ENCODE data around the gene LIN54.

DNA sequence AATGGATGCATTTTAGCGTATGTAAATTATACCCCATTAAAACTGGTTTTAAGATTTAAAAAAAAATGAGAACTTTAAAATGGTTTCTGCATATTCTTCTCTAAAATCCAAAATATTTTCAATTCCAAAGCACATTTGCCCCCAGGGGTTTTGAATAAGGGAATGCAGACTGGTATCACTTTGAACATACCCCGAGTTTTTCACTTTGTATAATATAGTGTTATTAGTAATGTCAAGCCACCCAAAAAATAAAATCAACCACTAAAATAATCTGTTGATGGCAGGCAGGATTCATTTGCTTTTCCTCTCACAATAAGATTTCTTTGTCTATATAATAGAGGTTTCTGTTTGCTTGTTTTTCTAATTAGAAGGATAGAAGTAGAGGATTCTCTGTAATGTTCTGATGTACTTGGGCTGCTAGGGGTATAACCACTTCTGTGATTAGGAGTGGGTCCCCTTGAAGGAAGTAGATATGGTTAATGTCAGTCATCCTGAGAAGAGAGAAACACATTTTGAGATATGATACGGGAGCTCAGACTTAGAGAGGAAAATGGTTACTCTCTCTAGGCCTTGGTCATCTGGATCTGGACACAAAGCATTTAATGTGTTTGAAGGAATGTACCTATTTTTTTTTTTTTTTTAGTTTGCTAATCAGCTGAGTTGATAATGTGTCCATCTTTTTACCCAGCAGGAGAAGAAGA lies 9.3 kb upstream of the LIN54 start:
- TF ChIP-seq, protein P1, sequence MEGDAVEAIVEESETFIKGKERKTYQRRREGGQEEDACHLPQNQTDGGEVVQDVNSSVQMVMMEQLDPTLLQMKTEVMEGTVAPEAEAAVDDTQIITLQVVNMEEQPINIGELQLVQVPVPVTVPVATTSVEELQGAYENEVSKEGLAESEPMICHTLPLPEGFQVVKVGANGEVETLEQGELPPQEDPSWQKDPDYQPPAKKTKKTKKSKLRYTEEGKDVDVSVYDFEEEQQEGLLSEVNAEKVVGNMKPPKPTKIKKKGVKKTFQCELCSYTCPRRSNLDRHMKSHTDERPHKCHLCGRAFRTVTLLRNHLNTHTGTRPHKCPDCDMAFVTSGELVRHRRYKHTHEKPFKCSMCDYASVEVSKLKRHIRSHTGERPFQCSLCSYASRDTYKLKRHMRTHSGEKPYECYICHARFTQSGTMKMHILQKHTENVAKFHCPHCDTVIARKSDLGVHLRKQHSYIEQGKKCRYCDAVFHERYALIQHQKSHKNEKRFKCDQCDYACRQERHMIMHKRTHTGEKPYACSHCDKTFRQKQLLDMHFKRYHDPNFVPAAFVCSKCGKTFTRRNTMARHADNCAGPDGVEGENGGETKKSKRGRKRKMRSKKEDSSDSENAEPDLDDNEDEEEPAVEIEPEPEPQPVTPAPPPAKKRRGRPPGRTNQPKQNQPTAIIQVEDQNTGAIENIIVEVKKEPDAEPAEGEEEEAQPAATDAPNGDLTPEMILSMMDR (IDR thresholded peaks at IDR 0.05 in 8 of 11, conservative IDR thresholded peaks at IDR 0.05 in 3 of 11): no peak
- TF ChIP-seq POLR2AphosphoS5 (IDR thresholded peaks at IDR 0.05): no peak

All from spleen (tissue), 7 donors.